GM12878 (cell line): ENCODE results near the gene MTF1. TPM values are rescaled to one million over a fixed set of nuclear protein-coding genes. Genes with fewer than 3 reads are reported as not detected.

Source experiments
- ATAC-seq: fragments of 200-7000 bp; cut with Tn5 transposase; 3 replicates; pipeline ENCODE4 v1.9.1; 2020; ENCODE audit warnings: mild to moderate bottlenecking, moderate library complexity
- BruUV-seq: library from RNA; stranded (reverse); fragments of 400-500 nt; replicated peaks from 2 replicates; lab custom pipeline; 2021; lab: Mats Ljungman, UMichigan
- CTCF ChIA-PET: fragments of 300-600 bp; sonication (Branson Sonifier 250); formaldehyde crosslinking; extraction: SDS; loops from one replicate; lab custom pipeline; 2021; ENCODE audit warnings: inconsistent platforms; lab: Yijun Ruan, JAX
- POLR2A ChIA-PET: fragments of 350-600 bp; formaldehyde crosslinking; extraction: SDS; loops from one replicate; lab custom pipeline; 2021; ENCODE audit warnings: inconsistent platforms; lab: Charles Lee
- RAD21 ChIA-PET: fragments of 300-600 bp; sonication (Branson Sonifier 250); formaldehyde crosslinking; loops from one replicate; lab custom pipeline; 2023; ENCODE audit warnings: antibody characterized with exemption; ENCODE audit not compliant: unreplicated experiment; lab: Charles Lee
- SMC1A ChIA-PET: fragments of 300-600 bp; sonication (Branson Sonifier 250); formaldehyde crosslinking; loops from one replicate; lab custom pipeline; 2023; ENCODE audit not compliant: unreplicated experiment, uncharacterized antibody; lab: Charles Lee
- DNase-seq: peaks from one replicate; pipeline ENCODE4 v3.0.0-alpha.2; 2011; ENCODE audit warnings: low read depth, low spot score
- FAIRE-seq: peaks from 3 replicates; lab custom pipeline; 2011; peaks lifted over from hg19 to GRCh38; lab: Jason Lieb, UNC
- H2AFZ ChIP-seq: 2 replicates; pipeline ENCODE4 v1.6.0; 2011; ENCODE audit warnings: low read depth, low read length, control low read depth; ENCODE audit not compliant: control insufficient read depth
- H3K27ac ChIP-seq: 2 replicates; pipeline ENCODE4 v1.5.1; 2011; ENCODE audit warnings: control low read depth; ENCODE audit not compliant: control insufficient read depth, insufficient read depth
- H3K27me3 ChIP-seq, 2 experiments: replicated peaks in 1 of 2; 2 replicates each; pipeline versions ENCODE4 v1.6.0 to v1.6.1; 2011; ENCODE audit warnings: low read length in 1 of 2; ENCODE audit not compliant: control insufficient read depth in 2 of 2, insufficient read depth in 2 of 2
- H3K36me3 ChIP-seq, 2 experiments: 2 replicates each; pipeline ENCODE4 v1.5.1; 2011; ENCODE audit warnings: low read length in 1 of 2; ENCODE audit not compliant: control insufficient read depth in 2 of 2, insufficient read depth in 2 of 2
- H3K4me1 ChIP-seq: 2 replicates; pipeline ENCODE4 v1.6.1; 2011; ENCODE audit warnings: mild to moderate bottlenecking, low read length, moderate library complexity, mixed read lengths; ENCODE audit not compliant: control insufficient read depth, insufficient read depth
- H3K4me2 ChIP-seq: 2 replicates; pipeline ENCODE4 v1.6.0; 2011; ENCODE audit warnings: control low read depth; ENCODE audit not compliant: control insufficient read depth, insufficient read depth
- H3K4me3 ChIP-seq: fragments of 200-600 bp; sonication (generic); 2 replicates; pipeline ENCODE4 v1.5.1; 2016
- H3K79me2 ChIP-seq: 2 replicates; pipeline ENCODE4 v1.6.0; 2011; ENCODE audit warnings: low read length; ENCODE audit not compliant: control insufficient read depth, insufficient read depth
- H3K9ac ChIP-seq: 2 replicates; pipeline ENCODE4 v1.8.0; 2011; ENCODE audit warnings: low read length, control low read depth, mixed read lengths; ENCODE audit not compliant: control insufficient read depth, insufficient read depth
- H3K9me3 ChIP-seq: replicated peaks from 3 replicates; pipeline ENCODE4 v1.5.1; 2011; ENCODE audit warnings: mild to moderate bottlenecking, low read length; ENCODE audit not compliant: control insufficient read depth, insufficient read depth
- H4K20me1 ChIP-seq: 2 replicates; pipeline ENCODE4 v1.6.0; 2011; ENCODE audit not compliant: control insufficient read depth, insufficient read depth
- MYB ChIP-seq: fragments of 150-350 bp; IDR thresholded peaks from 2 replicates; pipeline ENCODE4 v1.6.1; 2014; ENCODE audit warnings: mild to moderate bottlenecking, low read depth, low read length, borderline replicate concordance
- SIN3A ChIP-seq: IDR thresholded peaks from 2 replicates; pipeline ENCODE4 v1.6.1; 2012; ENCODE audit warnings: low read depth, low read length, improper control_type of control experiment
- ZBTB11 ChIP-seq: fragments of 450-650 bp; formaldehyde crosslinking; IDR thresholded peaks from 2 replicates; pipeline ENCODE4 v1.5.0; 2022; ENCODE audit warnings: mild to moderate bottlenecking, missing genetic modification characterization
- WGBS: methylation state at CpG from one replicate; pipeline ENCODE4 v1.1.6; 2016; ENCODE audit warnings: low lambda C conversion rate; ENCODE audit not compliant: insufficient replicate concordance, insufficient coverage; ENCODE audit errors: missing lambda C conversion rate; 5-methylcytosine and 5-hydroxymethylcytosine counted together
- in situ Hi-C: fragments of 300-500 bp; cut with MboI; formaldehyde crosslinking; loops from 9 replicates; pipeline ENCODE4 v1.14.3; 2018; ENCODE audit warnings: mixed read lengths
- intact Hi-C: fragments of 100-400 bp; cut with micrococcal nuclease; formaldehyde crosslinking; loops from one replicate; pipeline ENCODE4 v1.14.2; 2022; ENCODE audit not compliant: unreplicated experiment
- polyA plus RNA-seq, 11 experiments: library from polyadenylated mRNA; depleted of rRNA in 4 of 11; unstranded in 6 of 11; stranded (reverse) in 5 of 11; fragments of >200 nt; fragmentation: Nextera tagmentation in 4 of 11; fragmentation: Illumina TruSeq in 1 of 11; extraction: Ambion mirVana in 4 of 11; extraction: Trizol in 1 of 11; gene quantifications; 1 replicate in 1 of 11; 2 replicates in 10 of 11; pipeline versions ENCODE4 v1.2.1 to v1.2.3, GENCODE V29; 2011 to 2016; ENCODE audit warnings: inconsistent platforms in 2 of 11, missing spikeins in 2 of 11, low read depth in 1 of 11
- total RNA-seq, 4 experiments: library from RNA; depleted of rRNA in 3 of 4; stranded (reverse); fragments of >200 nt in 3 of 4; fragmentation: Illumina TruSeq in 1 of 4; extraction: Trizol in 1 of 4; gene quantifications; 2 replicates each; pipeline versions ENCODE4 v1.2.1 to v1.2.3, GENCODE V29; 2013 to 2021

MTF1 gene
- total and polyA plus RNA-seq, 10 of the 15 experiments (the other 5 are each of a cell fraction or from before 2014, with no cell fraction given): 2.2 to 20.4 (median 6.7) TPM

- Histone ChIP-seq H3K9me3 (no peaks in the 10 kb centered on the region), H3K27me3 (no peaks in the 10 kb centered on the region), H4K20me1 (no peaks in the 10 kb centered on the region), H3K79me2 (no peaks in the 10 kb centered on the region; the same call in 1 of the 2 replicates), H3K4me1 (peaks cover 17% of the 10 kb centered on the region), H3K27ac (no peak overlapping the region), H2AFZ (no peak overlapping the region), H3K4me2 (no peak overlapping the region), H3K4me3 (no peak overlapping the region), H3K36me3 (peaks cover 0 to 6% of the 10 kb centered on the region in 2 experiments; a peak in 3 of 4 replicates), H3K9ac (no peak overlapping the region)
- ChIA-PET CTCF (interaction anchor here (1.3 to 1.7 kb wide), 2 partner anchors 9 to 62 kb away, joined by 4 to 6 read pairs; no protein-coding TSS in a partner anchor), POLR2A (interaction anchor here (0.7 kb wide), 1 partner anchor 1333 kb away, joined by 5 read pairs; no protein-coding TSS in a partner anchor), RAD21 (interaction anchor here (0.9 kb wide), 1 partner anchor 61 kb away, joined by 3 read pairs; the partner anchor contains the start of gene MTF1), SMC1A (interaction anchor here (1.1 kb wide), 1 partner anchor 11 kb away, joined by 3 read pairs; the partner anchor contains the start of gene YRDC)
- no peak for ATAC-seq
- no peak for DNase-seq
- intact Hi-C loops: loop anchor here (5.0 kb wide), 1 partner anchor 101 kb away; no protein-coding TSS in a partner anchor
- TF ChIP-seq ZBTB11 (CRISPR knock-in tag) (no peak), MYB (no peak), SIN3A (no peak)
- no TSS peak for BruUV-seq
- FAIRE-seq: no peak
- in situ Hi-C loops: no loop called here
- 60% methylated on average over 3 of the region's 3 CpGs for WGBS
These were observed 61.5 kb downstream of the MTF1 start for GRCh38 chr1:37797750-37798345.
